HCT116 (cell line): Measurements from ENCODE around the gene RTN1. TPM values are rescaled to one million over a fixed set of nuclear protein-coding genes. Genes with fewer than 3 reads are reported as not detected.

ENCODE experiments used
- ATAC-seq: fragments of 200-7000 bp; cut with Tn5 transposase; 2 replicates; pipeline ENCODE4 v1.9.1; 2020; ENCODE audit warnings: mild to moderate bottlenecking, moderate library complexity
- BruUV-seq: library from RNA; stranded (reverse); fragments of 400-500 nt; replicated peaks from 2 replicates; lab custom pipeline; 2021; lab: Mats Ljungman, UMichigan
- CTCF ChIA-PET: fragments of 300-600 bp; sonication (Branson Sonifier 250); formaldehyde crosslinking; loops from one replicate; lab custom pipeline; 2021; ENCODE audit warnings: antibody characterized with exemption; lab: Charles Lee
- POLR2A ChIA-PET: fragments of 300-600, 350-600 bp; sonication (Branson Sonifier 250); formaldehyde crosslinking; loops from one replicate; lab custom pipeline; 2021; ENCODE audit warnings: antibody characterized with exemption; lab: Charles Lee
- RAD21 ChIA-PET, 2 experiments: fragments of 300-600 bp; sonication (Branson Sonifier 250); formaldehyde crosslinking; loops; one replicate each; lab custom pipeline; 2023; ENCODE audit warnings: low total read pairs in 2 of 2; ENCODE audit not compliant: uncharacterized antibody in 2 of 2, unreplicated experiment in 2 of 2, low non-redundant PET in 1 of 2; lab: Charles Lee
- DNase-seq: peaks from one replicate; pipeline ENCODE4 v3.0.0-alpha.2; 2010; ENCODE audit warnings: low read depth, low spot score
- H2AFZ ChIP-seq: fragments of 200-600 bp; shearing (Covaris generic), sonication (generic); 2 replicates; pipeline ENCODE4 v1.6.1; 2017; ENCODE audit warnings: low read depth, mixed run types, mixed read lengths, antibody characterized with exemption, low read length; ENCODE audit not compliant: poor library complexity, severe bottlenecking
- H3K27ac ChIP-seq: 2 replicates; pipeline ENCODE4 v1.5.1; 2012; ENCODE audit warnings: low read depth, low read length
- H3K27me3 ChIP-seq: fragments of 200-600 bp; sonication (generic); 2 replicates; pipeline ENCODE4 v1.6.1; 2016; ENCODE audit warnings: mixed run types, low read length, mixed read lengths; ENCODE audit not compliant: insufficient read depth
- H3K36me3 ChIP-seq, 2 experiments: fragments of 200-500 bp in 1 of 2; fragments of 200-600 bp in 1 of 2; sonication (Bioruptor generic) in 1 of 2; sonication (generic) in 1 of 2; 2 replicates each; pipeline versions ENCODE4 v1.5.1 to v1.6.1; 2014 to 2016; ENCODE audit warnings: low read length in 2 of 2, inconsistent platforms in 1 of 2, mixed read lengths in 1 of 2, mixed run types in 1 of 2; ENCODE audit not compliant: insufficient read depth in 2 of 2, control insufficient read depth in 1 of 2
- H3K4me1 ChIP-seq, 2 experiments: fragments of 200-600 bp in 1 of 2; sonication (generic) in 1 of 2; 2 replicates each; pipeline versions ENCODE4 v1.5.1 to v1.6.1; 2012 to 2017; ENCODE audit warnings: low read length in 2 of 2, inconsistent platforms in 1 of 2, mild to moderate bottlenecking in 1 of 2, mixed read lengths in 1 of 2, mixed run types in 1 of 2, moderate library complexity in 1 of 2; ENCODE audit not compliant: insufficient read depth in 2 of 2, control insufficient read depth in 1 of 2
- H3K4me2 ChIP-seq: fragments of 200-600 bp; sonication (generic); 2 replicates; pipeline ENCODE4 v1.6.1; 2017; ENCODE audit warnings: mixed run types, low read length, mixed read lengths
- H3K4me3 ChIP-seq, 2 experiments: fragments of 200-600 bp in 1 of 2; sonication (generic) in 1 of 2; replicated peaks in 1 of 2; 2 replicates each; pipeline ENCODE4 v1.5.1; 2011 to 2016; ENCODE audit warnings: low read length in 2 of 2, control low read depth in 1 of 2, low read depth in 1 of 2, mild to moderate bottlenecking in 1 of 2, mixed read lengths in 1 of 2, mixed run types in 1 of 2
- H3K79me2 ChIP-seq: fragments of 200-600 bp; sonication (generic); 2 replicates; pipeline ENCODE4 v1.6.1; 2017; ENCODE audit warnings: mild to moderate bottlenecking, mixed run types, low read length, moderate library complexity, mixed read lengths; ENCODE audit not compliant: insufficient read depth
- H3K9ac ChIP-seq: fragments of 200-600 bp; sonication (generic); 2 replicates; pipeline ENCODE4 v1.6.1; 2016; ENCODE audit warnings: low read length, mixed read lengths
- H3K9me2 ChIP-seq: fragments of 200-600 bp; sonication (generic), shearing (Covaris generic); 2 replicates; pipeline ENCODE4 v1.6.1; 2017; ENCODE audit warnings: mixed run types, mild to moderate bottlenecking, moderate library complexity; ENCODE audit not compliant: insufficient read depth
- H3K9me3 ChIP-seq, 2 experiments: fragments of 200-500 bp in 1 of 2; fragments of 200-600 bp in 1 of 2; sonication (Bioruptor generic) in 1 of 2; sonication (generic) in 1 of 2; 2 replicates each; pipeline ENCODE4 v1.6.1; 2014 to 2017; ENCODE audit warnings: low read length in 2 of 2, mixed read lengths in 2 of 2, inconsistent platforms in 1 of 2, low read depth in 1 of 2, mild to moderate bottlenecking in 1 of 2, mixed run types in 1 of 2, moderate library complexity in 1 of 2; ENCODE audit not compliant: control insufficient read depth in 1 of 2, insufficient read depth in 1 of 2
- H4K20me1 ChIP-seq: fragments of 200-600 bp; sonication (generic), shearing (Covaris generic); 2 replicates; pipeline ENCODE4 v1.6.1; 2017; ENCODE audit warnings: mixed run types, mild to moderate bottlenecking, moderate library complexity; ENCODE audit not compliant: insufficient read depth
- CBX3 ChIP-seq: IDR thresholded peaks from 2 replicates; pipeline ENCODE4 v1.6.1; 2012; ENCODE audit warnings: low read depth
- CEBPB ChIP-seq: IDR thresholded peaks from 2 replicates; pipeline ENCODE4 v1.6.1; 2012; ENCODE audit warnings: low read depth
- EGR1 ChIP-seq: IDR thresholded peaks from 2 replicates; pipeline ENCODE4 v1.6.1; 2012; ENCODE audit warnings: low read depth
- ELF1 ChIP-seq: IDR thresholded peaks from 2 replicates; pipeline ENCODE4 v1.6.1; 2012; ENCODE audit warnings: low read depth, borderline replicate concordance
- EZH2 ChIP-seq: fragments of 200-600 bp; sonication (generic); IDR thresholded peaks from 2 replicates; pipeline ENCODE4 v1.6.1; 2017; ENCODE audit warnings: antibody characterized with exemption, mixed run types
- EZH2phosphoT487 ChIP-seq: fragments of 200-600 bp; IDR thresholded peaks from 2 replicates; pipeline ENCODE4 v1.6.1; 2018; ENCODE audit warnings: antibody characterized with exemption, borderline replicate concordance
- FOSL1 ChIP-seq: IDR thresholded peaks from 2 replicates; pipeline ENCODE4 v1.6.1; 2012; ENCODE audit warnings: low read depth
- MAX ChIP-seq: IDR thresholded peaks from 2 replicates; pipeline ENCODE4 v1.6.1; 2012
- POLR2A ChIP-seq: IDR thresholded peaks from 2 replicates; pipeline ENCODE4 v1.7.0; 2011; ENCODE audit warnings: borderline replicate concordance; ENCODE audit not compliant: insufficient read depth, insufficient read length; ENCODE audit errors: extremely low read depth
- POLR2AphosphoS5 ChIP-seq: IDR thresholded peaks from 2 replicates; pipeline ENCODE4 v1.6.1; 2011; ENCODE audit warnings: mild to moderate bottlenecking, low read depth, low read length, moderate library complexity
- RAD21 ChIP-seq: IDR thresholded peaks from 2 replicates; pipeline ENCODE4 v1.6.1; 2012; ENCODE audit warnings: low read depth, mild to moderate bottlenecking
- SIN3A ChIP-seq: IDR thresholded peaks from 2 replicates; pipeline ENCODE4 v1.6.1; 2012; ENCODE audit warnings: low read depth
- ZFX ChIP-seq: fragments of 450-650 bp; IDR thresholded peaks from 2 replicates; pipeline ENCODE4 v1.6.1; 2017
- ZNF274 ChIP-seq: fragments of 200-500 bp; sonication (Bioruptor generic); IDR thresholded peaks from 2 replicates; pipeline ENCODE4 v1.6.1; 2014; ENCODE audit warnings: mild to moderate bottlenecking, low read depth, low read length, inconsistent platforms
- intact Hi-C: fragments of 100-400 bp; cut with micrococcal nuclease; formaldehyde crosslinking; loops from 2 replicates; pipeline ENCODE4 v1.10.0; 2022
- total RNA-seq: library from RNA; stranded (reverse); gene quantifications from one replicate; pipeline ENCODE4 v1.2.1, GENCODE V29; 2021; ENCODE audit not compliant: unreplicated experiment
- TF ChIP-seq, protein P1 (sequence below): IDR thresholded peaks from 2 replicates; pipeline ENCODE4 v1.6.1; 2012; ENCODE audit warnings: low read depth

Gene RTN1
- total RNA-seq, 1 experiment from 2014 or later: 0.57 TPM

DNA sequence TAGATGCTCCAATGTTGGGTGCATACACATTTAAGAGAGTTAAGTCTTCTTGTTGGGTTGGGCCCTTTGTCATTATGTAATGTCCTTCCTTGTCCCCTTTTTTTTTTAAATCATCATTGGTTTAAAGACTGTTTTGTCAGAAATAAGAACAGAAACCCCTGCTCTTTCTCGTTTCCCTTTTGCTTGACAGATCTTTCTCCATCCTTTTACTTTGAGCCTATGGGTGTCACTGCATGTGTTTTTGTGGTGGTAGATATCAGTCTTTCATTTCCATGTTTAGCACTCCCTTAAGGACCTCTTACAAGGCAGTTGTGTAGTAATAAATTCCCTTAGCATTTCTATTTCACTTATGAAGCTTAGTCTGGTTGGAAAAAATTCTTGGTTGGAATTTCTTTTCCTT, 47.4 kb downstream of the RTN1 start:
- BruUV-seq: no TSS peak
- ChIA-PET POLR2A (no interaction called here), RAD21 (no interaction called here), CTCF (no interaction called here)
- Histone ChIP-seq H3K9me3 (no peaks in the 10 kb centered on the region), H3K27ac (no peak overlapping the region), H3K4me2 (no peak overlapping the region), H3K4me1 (no peaks in the 10 kb centered on the region), H3K9ac (no peak overlapping the region), H3K36me3 (no peaks in the 10 kb centered on the region), H4K20me1 (no peaks in the 10 kb centered on the region), H3K4me3 (no peak overlapping the region), H3K27me3 (no peaks in the 10 kb centered on the region), H2AFZ (no peak overlapping the region), H3K79me2 (no peaks in the 10 kb centered on the region), H3K9me2 (no peaks in the 10 kb centered on the region)
- intact Hi-C loops: no loop called here
- TF ChIP-seq POLR2AphosphoS5 (no peak), MAX (no peak), CBX3 (no peak), ZFX (no peak), EZH2 (no peak), FOSL1 (no peak), EZH2phosphoT487 (no peak), SIN3A (no peak), EGR1 (no peak), CEBPB (no peak), ZNF274 (no peak), RAD21 (no peak), POLR2A (no peak), ELF1 (no peak)
- TF ChIP-seq, protein P1, sequence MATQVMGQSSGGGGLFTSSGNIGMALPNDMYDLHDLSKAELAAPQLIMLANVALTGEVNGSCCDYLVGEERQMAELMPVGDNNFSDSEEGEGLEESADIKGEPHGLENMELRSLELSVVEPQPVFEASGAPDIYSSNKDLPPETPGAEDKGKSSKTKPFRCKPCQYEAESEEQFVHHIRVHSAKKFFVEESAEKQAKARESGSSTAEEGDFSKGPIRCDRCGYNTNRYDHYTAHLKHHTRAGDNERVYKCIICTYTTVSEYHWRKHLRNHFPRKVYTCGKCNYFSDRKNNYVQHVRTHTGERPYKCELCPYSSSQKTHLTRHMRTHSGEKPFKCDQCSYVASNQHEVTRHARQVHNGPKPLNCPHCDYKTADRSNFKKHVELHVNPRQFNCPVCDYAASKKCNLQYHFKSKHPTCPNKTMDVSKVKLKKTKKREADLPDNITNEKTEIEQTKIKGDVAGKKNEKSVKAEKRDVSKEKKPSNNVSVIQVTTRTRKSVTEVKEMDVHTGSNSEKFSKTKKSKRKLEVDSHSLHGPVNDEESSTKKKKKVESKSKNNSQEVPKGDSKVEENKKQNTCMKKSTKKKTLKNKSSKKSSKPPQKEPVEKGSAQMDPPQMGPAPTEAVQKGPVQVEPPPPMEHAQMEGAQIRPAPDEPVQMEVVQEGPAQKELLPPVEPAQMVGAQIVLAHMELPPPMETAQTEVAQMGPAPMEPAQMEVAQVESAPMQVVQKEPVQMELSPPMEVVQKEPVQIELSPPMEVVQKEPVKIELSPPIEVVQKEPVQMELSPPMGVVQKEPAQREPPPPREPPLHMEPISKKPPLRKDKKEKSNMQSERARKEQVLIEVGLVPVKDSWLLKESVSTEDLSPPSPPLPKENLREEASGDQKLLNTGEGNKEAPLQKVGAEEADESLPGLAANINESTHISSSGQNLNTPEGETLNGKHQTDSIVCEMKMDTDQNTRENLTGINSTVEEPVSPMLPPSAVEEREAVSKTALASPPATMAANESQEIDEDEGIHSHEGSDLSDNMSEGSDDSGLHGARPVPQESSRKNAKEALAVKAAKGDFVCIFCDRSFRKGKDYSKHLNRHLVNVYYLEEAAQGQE: no peak
- DNase-seq: no peak
- no peak for ATAC-seq
